ENCODE results near the gene MIEF2.
"Not testable (repeated sequence)": the region's sequence is repeated elsewhere in the genome, so short reads cannot be mapped to it uniquely, and the experiment has no call there.

Gene MIEF2

DNA sequence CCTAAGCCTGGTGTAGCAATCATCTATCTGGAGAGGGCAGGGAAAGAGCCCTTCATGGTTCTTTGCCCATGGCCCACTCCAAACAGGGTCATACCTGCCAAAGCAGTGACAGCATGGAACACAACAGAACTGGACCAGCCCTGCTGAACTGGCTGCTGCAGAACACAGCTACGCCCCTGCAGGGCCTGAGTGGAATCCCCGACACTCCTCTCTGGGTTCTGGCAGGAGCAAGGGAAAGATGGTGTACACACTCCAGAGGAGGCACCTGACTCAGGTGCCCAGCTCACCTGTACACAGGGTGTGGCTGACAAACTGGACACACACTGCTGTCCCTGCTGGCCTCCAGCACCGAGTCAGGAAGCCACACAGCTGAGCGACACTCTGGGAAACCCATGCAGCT is 19.8 kb downstream of the MIEF2 start:
- in situ Hi-C loops (cut with MboI; ENCODE audit: low sequenced_read_pairs, unreplicated experiment), result no loop called here
- TF ChIP-seq, protein P1, sequence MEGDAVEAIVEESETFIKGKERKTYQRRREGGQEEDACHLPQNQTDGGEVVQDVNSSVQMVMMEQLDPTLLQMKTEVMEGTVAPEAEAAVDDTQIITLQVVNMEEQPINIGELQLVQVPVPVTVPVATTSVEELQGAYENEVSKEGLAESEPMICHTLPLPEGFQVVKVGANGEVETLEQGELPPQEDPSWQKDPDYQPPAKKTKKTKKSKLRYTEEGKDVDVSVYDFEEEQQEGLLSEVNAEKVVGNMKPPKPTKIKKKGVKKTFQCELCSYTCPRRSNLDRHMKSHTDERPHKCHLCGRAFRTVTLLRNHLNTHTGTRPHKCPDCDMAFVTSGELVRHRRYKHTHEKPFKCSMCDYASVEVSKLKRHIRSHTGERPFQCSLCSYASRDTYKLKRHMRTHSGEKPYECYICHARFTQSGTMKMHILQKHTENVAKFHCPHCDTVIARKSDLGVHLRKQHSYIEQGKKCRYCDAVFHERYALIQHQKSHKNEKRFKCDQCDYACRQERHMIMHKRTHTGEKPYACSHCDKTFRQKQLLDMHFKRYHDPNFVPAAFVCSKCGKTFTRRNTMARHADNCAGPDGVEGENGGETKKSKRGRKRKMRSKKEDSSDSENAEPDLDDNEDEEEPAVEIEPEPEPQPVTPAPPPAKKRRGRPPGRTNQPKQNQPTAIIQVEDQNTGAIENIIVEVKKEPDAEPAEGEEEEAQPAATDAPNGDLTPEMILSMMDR (IDR thresholded peaks at IDR 0.05; ENCODE audit: borderline replicate concordance, control extremely low read depth, extremely low read depth, insufficient read depth, missing control alignments), result no peak
- DNase-seq (ENCODE audit: low spot score), result no peak

- TF ChIP-seq, protein P1 (IDR thresholded peaks at IDR 0.05; ENCODE audit: borderline replicate concordance, control extremely low read depth, extremely low read depth, insufficient read depth, missing control alignments), result no peak
- no peak for DNase-seq (ENCODE audit: low spot score)
- in situ Hi-C loops (cut with MboI; ENCODE audit: low sequenced_read_pairs, unreplicated experiment), result no loop called here
Measured at GRCh38 chr17:18280766-18281371, 20.4 kb downstream of the MIEF2 start.

DNA sequence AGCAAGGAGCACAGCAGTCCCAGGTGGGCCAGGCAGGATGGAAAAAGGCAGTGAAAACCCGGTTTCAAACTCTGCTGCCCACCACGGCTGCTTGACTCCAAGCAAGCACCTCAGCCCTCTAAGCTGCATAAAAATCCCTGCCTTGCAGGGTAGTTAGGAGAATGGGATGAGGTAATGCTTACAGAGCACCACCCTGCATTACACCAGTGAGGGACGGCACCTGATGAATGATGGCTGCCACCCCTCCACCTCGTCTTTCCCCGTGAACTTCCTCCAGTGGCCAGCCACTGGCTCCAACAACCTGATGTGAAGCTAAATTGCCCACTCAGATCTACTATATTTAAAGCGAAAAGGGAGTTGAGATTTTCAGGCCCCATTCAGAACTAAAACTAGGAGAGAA is 21.3 kb downstream of the MIEF2 start:
- DNase-seq (ENCODE audit: low spot score), result no peak
- TF ChIP-seq, protein P1 (IDR thresholded peaks at IDR 0.05; ENCODE audit: borderline replicate concordance, control extremely low read depth, extremely low read depth, insufficient read depth, missing control alignments), result no peak
- in situ Hi-C loops (cut with MboI; ENCODE audit: low sequenced_read_pairs, unreplicated experiment), result no loop called here

- DNase-seq (ENCODE audit: low spot score), result no peak
- in situ Hi-C loops (cut with MboI; ENCODE audit: low sequenced_read_pairs, unreplicated experiment), result no loop called here
- TF ChIP-seq, protein P1 (IDR thresholded peaks at IDR 0.05; ENCODE audit: borderline replicate concordance, control extremely low read depth, extremely low read depth, insufficient read depth, missing control alignments), result no peak
Measured at GRCh38 chr17:18285296-18285695, 24.8 kb downstream of the MIEF2 start.

GRCh38 chr17:18291718-18292540 is 31.5 kb downstream of the MIEF2 start:
- DNase-seq (ENCODE audit: low spot score), result no peak
- TF ChIP-seq, protein P1 (IDR thresholded peaks at IDR 0.05; ENCODE audit: borderline replicate concordance, control extremely low read depth, extremely low read depth, insufficient read depth, missing control alignments), result no peak
- in situ Hi-C loops (cut with MboI; ENCODE audit: low sequenced_read_pairs, unreplicated experiment), result no loop called here

GRCh38 chr17:18298061-18298460 is 37.6 kb downstream of the MIEF2 start:
- in situ Hi-C loops (cut with MboI; ENCODE audit: low sequenced_read_pairs, unreplicated experiment), result not testable (repeated sequence)

More at GRCh38 chr17:18298061-18298460, 37.6 kb downstream of the MIEF2 start:
- not testable (repeated sequence) for DNase-seq (ENCODE audit: low spot score)
